ENCODE results near the gene SPINK6. TPM values are rescaled to one million over a fixed set of nuclear protein-coding genes. Genes with fewer than 3 reads are reported as not detected.

Gene SPINK6
- total RNA-seq = 3.1 and 15.6 TPM in 2 replicates

GRCh38 chr5:148202531-148203203 is at the start of gene SPINK6:
Gene SPINK6 (plus strand): TSS chr5:148203042. CDS start chr5:148203097, 55 bp downstream.

GRCh38 chr5:148168246-148168645 is 34.6 kb upstream of the SPINK6 start, which contains the start of gene SPINK14:
Gene SPINK14 (plus strand): TSS chr5:148168546. CDS start chr5:148169733, 1,187 bp downstream.

GRCh38 chr5:148238418-148238794 is 35.6 kb downstream of the SPINK6 start, which contains the start of gene MARCOL:
Gene MARCOL (plus strand): TSS chr5:148238525. CDS start chr5:148238598, 73 bp downstream.

Other genes starting within 250 kb of the SPINK6 start
- under 0.01 TPM in 1 of 2 replicates, not detected in the other for gene SPINK5, start 139.1 kb upstream of the SPINK6 start, total RNA-seq
- gene SPINK14, start 34.5 kb upstream of the SPINK6 start, total RNA-seq = not detected in 2 replicates
- gene MARCOL, start 35.5 kb downstream of the SPINK6 start, total RNA-seq = 4.0 and 8.3 TPM in 2 replicates
- 2.4 and 4.5 TPM in 2 replicates for gene SPINK13, start 65.8 kb downstream of the SPINK6 start, total RNA-seq
- gene SPINK7, start 109.4 kb downstream of the SPINK6 start, total RNA-seq = not detected in 2 replicates
- not detected in 2 replicates for gene SPINK9, start 132.5 kb downstream of the SPINK6 start, total RNA-seq
- 51.5 and 54.6 TPM in 2 replicates for gene FBXO38, start 180.9 kb downstream of the SPINK6 start, total RNA-seq